MCF 10A (cell line): ENCODE results near the gene TEKT3. TPM values are rescaled to one million over a fixed set of nuclear protein-coding genes. Genes with fewer than 3 reads are reported as not detected.

Experiments
- BruUV-seq: library from RNA; stranded (reverse); fragments of 400-500 nt; replicated peaks from 2 replicates; lab custom pipeline; 2021; lab: Mats Ljungman, UMichigan
- CTCF ChIA-PET: fragments of 300-600 bp; sonication (Branson Sonifier 250); formaldehyde crosslinking; extraction: SDS; loops from one replicate; lab custom pipeline; 2021; ENCODE audit warnings: antibody characterized with exemption, inconsistent platforms; lab: Yijun Ruan, JAX
- POLR2A ChIA-PET: fragments of 300-600, 350-650 bp; sonication (Branson Sonifier 250); formaldehyde crosslinking; extraction: SDS; loops from one replicate; lab custom pipeline; 2020; ENCODE audit warnings: antibody characterized with exemption, inconsistent platforms; lab: Yijun Ruan, JAX
- DNase-seq: peaks from one replicate; pipeline ENCODE4 v3.0.0-alpha.2; 2018; ENCODE audit not compliant: unreplicated experiment
- H3K27ac Mint-ChIP-seq: one replicate; pipeline ENCODE4 v1.8.0; 2022; ENCODE audit warnings: mild to moderate bottlenecking, low read depth, mixed read lengths; ENCODE audit not compliant: unreplicated experiment
- H3K27me3 Mint-ChIP-seq: one replicate; pipeline ENCODE4 v1.8.0; 2022; ENCODE audit warnings: mixed read lengths; ENCODE audit not compliant: insufficient read depth, unreplicated experiment
- H3K36me3 Mint-ChIP-seq: one replicate; pipeline ENCODE4 v1.8.0; 2022; ENCODE audit warnings: mild to moderate bottlenecking, moderate library complexity, mixed read lengths; ENCODE audit not compliant: insufficient read depth, unreplicated experiment
- H3K4me1 Mint-ChIP-seq: one replicate; pipeline ENCODE4 v1.8.0; 2022; ENCODE audit warnings: mixed read lengths; ENCODE audit not compliant: insufficient read depth, unreplicated experiment
- H3K4me3 Mint-ChIP-seq: one replicate; pipeline ENCODE4 v1.8.0; 2022; ENCODE audit warnings: mild to moderate bottlenecking, moderate library complexity, mixed read lengths; ENCODE audit not compliant: unreplicated experiment
- H3K9me3 Mint-ChIP-seq: one replicate; pipeline ENCODE4 v1.8.0; 2022; ENCODE audit warnings: mixed read lengths; ENCODE audit not compliant: unreplicated experiment
- CTCF ChIP-seq: fragments of 200-600 bp; IDR thresholded peaks from one replicate; pipeline ENCODE4 v1.8.0; 2022; ENCODE audit warnings: antibody characterized with exemption, mild to moderate bottlenecking; ENCODE audit not compliant: unreplicated experiment
- intact Hi-C: fragments of 100-400 bp; cut with micrococcal nuclease; formaldehyde crosslinking; loops from 2 replicates; pipeline ENCODE4 v1.14.1; 2022
- total RNA-seq: library from RNA; stranded (reverse); gene quantifications from 2 replicates; pipeline ENCODE4 v1.2.3, GENCODE V29; 2022

TEKT3 gene
- total RNA-seq, 1 experiment from 2014 or later: not detected

- intact Hi-C loops: no loop called here
- CTCF ChIA-PET: interaction anchor here (0.6 kb wide), 1 partner anchor 23 kb away, joined by 3 read pairs; no protein-coding TSS in a partner anchor
- Mint-ChIP-seq H3K4me1 (no peaks in the 10 kb centered on the region), H3K4me3 (no peak overlapping the region), H3K36me3 (no peaks in the 10 kb centered on the region), H3K27ac (no peak overlapping the region), H3K9me3 (no peaks in the 10 kb centered on the region), H3K27me3 (peaks cover 46% of the 10 kb centered on the region)
- POLR2A ChIA-PET: no interaction called here
- TF ChIP-seq CTCF: no peak
- no peak for DNase-seq
- no TSS peak for BruUV-seq
Measured at GRCh38 chr17:15371376-15372130, 30.2 kb upstream of the TEKT3 start.

GRCh38 chr17:15368600-15368999 lies 27.2 kb upstream of the TEKT3 start:
- H3K27ac Mint-ChIP-seq: no peak overlapping the region
- no peak for DNase-seq
- no peaks in the 10 kb centered on the region for H3K9me3 Mint-ChIP-seq
- no peaks in the 10 kb centered on the region for H3K4me1 Mint-ChIP-seq
- TF ChIP-seq CTCF: no peak
- no peaks in the 10 kb centered on the region for H3K36me3 Mint-ChIP-seq
- H3K27me3 Mint-ChIP-seq: peaks cover 19% of the 10 kb centered on the region
- CTCF ChIA-PET: no interaction called here
- H3K4me3 Mint-ChIP-seq: no peak overlapping the region
- BruUV-seq: no TSS peak
- POLR2A ChIA-PET: no interaction called here
- intact Hi-C loops: no loop called here

GRCh38 chr17:15366026-15366425 lies 24.6 kb upstream of the TEKT3 start:
- no TSS peak for BruUV-seq
- CTCF ChIA-PET: interaction anchor here (0.6 to 0.7 kb wide), 2 partner anchors 107 to 132 kb away, joined by 3 read pairs; no protein-coding TSS in a partner anchor
- H3K9me3 Mint-ChIP-seq: no peaks in the 10 kb centered on the region

More at GRCh38 chr17:15366026-15366425, 24.6 kb upstream of the TEKT3 start:
- POLR2A ChIA-PET: interaction anchor here (0.7 to 2.0 kb wide), 2 partner anchors 15 to 148 kb away, joined by 3 to 5 read pairs; no protein-coding TSS in a partner anchor
- Mint-ChIP-seq H3K27ac (no peak overlapping the region), H3K4me3 (no peak overlapping the region), H3K4me1 (no peaks in the 10 kb centered on the region), H3K36me3 (no peaks in the 10 kb centered on the region), H3K27me3 (peaks cover 19% of the 10 kb centered on the region)
- no peak for DNase-seq
- intact Hi-C loops: no loop called here
- TF ChIP-seq CTCF: no peak
